HepG2 (cell line): ENCODE data around the gene CLASRP. TPM values are rescaled to one million over a fixed set of nuclear protein-coding genes. Genes with fewer than 3 reads are reported as not detected.

Source experiments
- ETV6 ChIP-seq: sonication (generic); formaldehyde crosslinking; conservative IDR thresholded peaks from 2 replicates; pipeline ENCODE4 v1.4.0; 2020; ENCODE audit warnings: missing genetic modification reagents
- MAFK ChIP-seq, 2 experiments: IDR thresholded peaks in 1 of 2; conservative IDR thresholded peaks in 1 of 2; 2 replicates each; pipeline ENCODE4 v1.6.1; 2011; ENCODE audit warnings: improper control_type of control experiment in 2 of 2, low read length in 2 of 2
- RXRB ChIP-seq: IDR thresholded peaks from 2 replicates; pipeline ENCODE4 v1.6.1; 2016; ENCODE audit warnings: borderline replicate concordance, missing genetic modification reagents, missing compliant biosample characterization
- SNAI1 ChIP-seq: sonication (generic); formaldehyde crosslinking; IDR thresholded peaks from 2 replicates; pipeline ENCODE4 v1.5.0; 2020; ENCODE audit warnings: mild to moderate bottlenecking, missing genetic modification reagents, borderline replicate concordance
- ZNF318 ChIP-seq: sonication (generic); formaldehyde crosslinking; IDR thresholded peaks from 2 replicates; pipeline ENCODE4 v1.4.0; 2020; ENCODE audit warnings: mild to moderate bottlenecking, missing genetic modification reagents
- polyA plus RNA-seq, 8 experiments: library from polyadenylated mRNA; depleted of rRNA in 3 of 8; stranded (reverse) in 7 of 8; unstranded in 1 of 8; fragments of >200 nt; fragmentation: Illumina TruSeq in 4 of 8; extraction: Trizol in 4 of 8; gene quantifications; 2 replicates each; pipeline versions ENCODE4 v1.2.1 to v1.2.3, GENCODE V29; 2011 to 2016; ENCODE audit warnings: low read depth in 4 of 8, missing spikeins in 1 of 8, mixed read lengths in 1 of 8; ENCODE audit not compliant: insufficient read depth in 1 of 8
- total RNA-seq, 5 experiments: library from RNA; depleted of rRNA; stranded (reverse); fragments of >200 nt; fragmentation: Illumina TruSeq; extraction: Trizol; gene quantifications; 2 replicates each; pipeline ENCODE4 v1.2.3, GENCODE V29; 2016; ENCODE audit warnings: low read depth in 1 of 5
- TF ChIP-seq, protein P1 (sequence below): sonication (generic); formaldehyde crosslinking; IDR thresholded peaks from 2 replicates; pipeline ENCODE4 v1.4.0; 2020; ENCODE audit warnings: missing genetic modification reagents

The CLASRP gene
- total and polyA plus RNA-seq, 2 of the 13 experiments (the other 11 are each of a cell fraction or from before 2014, with no cell fraction given): 32.0 to 51.4 TPM

DNA sequence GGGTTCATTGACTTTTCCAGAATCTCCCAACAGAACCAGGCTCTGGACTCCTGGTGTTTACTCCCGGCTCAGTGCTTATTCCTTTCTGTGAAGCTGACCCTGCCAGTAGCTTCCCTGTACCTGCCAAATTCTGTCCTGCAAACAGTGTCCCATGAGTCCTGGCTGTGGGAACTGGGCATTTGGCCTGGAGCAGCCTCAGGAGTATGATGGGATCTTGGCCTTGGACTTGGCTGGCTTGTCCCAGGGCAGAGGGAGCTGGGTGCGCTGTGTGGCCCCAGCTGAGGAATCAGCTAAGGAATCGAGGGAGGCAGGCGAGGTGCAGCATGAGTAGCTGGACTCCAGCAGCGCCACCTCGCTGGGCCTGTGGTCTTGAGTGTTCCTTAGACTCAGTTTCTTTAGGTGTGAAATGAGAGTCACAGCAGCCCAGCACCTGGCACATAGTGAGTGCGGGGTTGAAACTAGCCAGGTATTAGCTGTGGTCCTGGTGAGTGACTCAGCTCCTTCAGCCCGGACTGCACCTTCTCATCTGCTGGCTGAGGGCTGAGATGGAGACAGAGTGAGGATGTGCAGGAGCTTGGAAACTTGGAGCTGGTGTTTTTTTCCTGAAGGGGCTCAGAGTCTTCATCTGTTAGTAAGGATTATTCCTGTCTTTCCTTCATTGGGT, 10.4 kb downstream of the CLASRP start (continued):
- TF ChIP-seq ZNF318 (CRISPR knock-in tag): no peak
- TF ChIP-seq SNAI1: no peak
- no peak for TF ChIP-seq RXRB (CRISPR knock-in tag)
- TF ChIP-seq, protein P1, sequence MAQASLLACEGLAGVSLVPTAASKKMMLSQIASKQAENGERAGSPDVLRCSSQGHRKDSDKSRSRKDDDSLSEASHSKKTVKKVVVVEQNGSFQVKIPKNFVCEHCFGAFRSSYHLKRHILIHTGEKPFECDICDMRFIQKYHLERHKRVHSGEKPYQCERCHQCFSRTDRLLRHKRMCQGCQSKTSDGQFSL: no peak
- TF ChIP-seq ETV6 (CRISPR knock-in tag): no peak
- no peak for TF ChIP-seq MAFK (conservative IDR thresholded peaks at IDR 0.05 in 1 of 2, IDR thresholded peaks at IDR 0.05 in 1 of 2; ENCODE audit: low read length in 2 of 2)
